ENCODE results near the gene DUSP15.

Gene DUSP15

GRCh38 chr20:31859266-31859997 is 10.9 kb downstream of the DUSP15 start:
- no peak for DNase-seq

DNA sequence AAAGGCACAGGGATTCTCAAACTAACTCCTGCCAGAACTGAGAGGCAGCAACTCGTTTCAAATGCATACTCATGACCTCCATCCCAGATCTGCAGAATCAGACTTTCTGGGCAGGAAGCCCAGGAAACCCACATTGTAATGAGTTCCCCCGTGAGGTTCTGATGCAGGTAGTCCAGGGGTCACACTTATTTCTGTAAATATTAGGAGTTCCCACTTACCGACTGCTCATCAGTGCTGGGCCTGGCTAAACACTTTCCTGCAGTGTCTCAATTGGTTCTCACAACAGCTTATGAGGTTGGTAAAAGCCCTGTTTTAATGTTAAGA is 11.6 kb downstream of the DUSP15 start:
- DNase-seq, result no peak

- DNase-seq, result no peak
Measured at GRCh38 chr20:31857861-31858759, 12.2 kb downstream of the DUSP15 start.

- DNase-seq, result no peak
Measured at GRCh38 chr20:31856516-31856915, 13.8 kb downstream of the DUSP15 start.

- DNase-seq, result no peak
Measured at GRCh38 chr20:31853481-31853880, 16.8 kb downstream of the DUSP15 start.

DNA sequence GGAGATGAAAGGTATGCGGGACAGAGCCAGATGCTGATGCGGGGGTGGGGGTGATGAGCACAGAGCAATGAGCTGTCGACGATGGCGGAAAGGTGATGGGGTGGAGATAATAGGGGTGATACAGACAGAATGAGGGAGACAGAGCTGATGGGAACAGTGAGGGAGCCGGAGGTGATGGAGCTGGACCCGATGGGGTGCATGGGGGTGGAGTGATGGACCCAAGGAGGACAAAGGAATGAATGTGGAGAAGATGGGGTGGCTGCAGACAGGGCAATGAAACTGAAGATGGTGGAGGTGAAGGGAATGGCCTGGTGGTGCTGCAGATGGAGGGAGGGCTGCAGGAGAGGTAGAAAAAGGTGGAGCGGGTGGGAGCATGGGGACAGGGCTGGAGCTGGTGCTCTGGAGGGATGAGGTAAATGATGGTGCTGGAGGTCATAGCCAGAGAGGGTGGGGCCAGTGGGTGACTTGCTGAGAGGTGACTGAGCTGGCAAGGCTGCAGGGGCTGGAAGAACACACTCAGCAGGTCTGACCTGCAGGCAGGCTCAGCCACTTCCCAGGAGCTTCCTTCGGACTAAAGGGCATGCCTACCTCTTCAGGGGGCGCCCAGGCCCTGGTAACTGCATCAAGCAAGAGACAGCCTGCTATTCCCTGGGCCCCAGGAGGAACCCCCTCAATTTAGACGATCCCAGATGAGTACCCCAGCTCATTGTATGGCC is 18.9 kb downstream of the DUSP15 start:
- DNase-seq, result no peak

DNA sequence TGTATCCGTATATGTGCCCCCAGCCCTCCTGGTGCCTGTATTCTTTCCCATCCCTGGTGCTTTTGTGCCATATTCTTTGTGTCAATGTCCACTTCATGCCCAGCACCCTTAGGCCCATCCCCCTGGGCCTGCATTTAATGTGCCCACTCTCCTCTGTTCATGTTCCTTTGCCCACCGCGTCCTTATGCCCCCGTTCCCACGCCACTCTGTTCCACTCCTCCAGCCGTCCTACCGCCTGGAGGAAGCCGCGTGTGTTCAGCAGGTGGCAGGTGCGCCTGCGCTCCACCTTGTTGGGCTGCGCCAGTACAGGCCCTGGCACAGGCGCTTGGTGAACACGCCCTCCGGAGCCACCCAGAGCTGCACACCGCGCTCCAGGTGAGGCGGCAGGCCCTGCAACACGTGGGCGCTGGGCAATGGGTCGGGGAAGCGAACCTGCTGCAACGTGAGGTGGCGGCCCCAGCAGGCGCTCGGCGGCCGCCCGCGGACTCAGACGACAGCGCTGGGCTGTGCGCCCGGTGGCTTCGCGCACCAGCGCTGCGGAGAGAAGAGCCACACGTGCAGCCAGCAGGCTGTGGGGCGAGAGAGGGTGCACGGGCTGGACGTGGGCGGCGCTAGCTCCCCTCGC is 20.9 kb downstream of the DUSP15 start:
- no peak for DNase-seq

GRCh38 chr20:31848088-31848999 is 22.0 kb downstream of the DUSP15 start:
- DNase-seq, result no peak

DNA sequence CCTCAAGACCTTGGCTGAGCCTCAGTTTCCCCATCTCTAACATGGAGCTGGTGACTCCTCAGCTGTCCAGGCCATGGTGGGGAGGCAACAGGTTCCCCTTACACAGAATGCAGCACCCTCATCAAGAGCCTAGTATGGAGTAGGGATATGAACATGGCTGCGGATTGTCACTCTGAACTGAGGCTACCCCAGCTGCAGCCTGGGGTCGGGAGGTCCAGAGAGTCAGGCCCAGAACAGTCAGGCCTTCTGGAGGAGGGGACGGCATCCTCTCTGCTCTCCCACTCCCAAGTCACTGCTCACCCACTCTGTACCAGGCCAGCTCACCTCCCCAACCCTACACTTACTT is 23.6 kb downstream of the DUSP15 start:
- no peak for DNase-seq

DNA sequence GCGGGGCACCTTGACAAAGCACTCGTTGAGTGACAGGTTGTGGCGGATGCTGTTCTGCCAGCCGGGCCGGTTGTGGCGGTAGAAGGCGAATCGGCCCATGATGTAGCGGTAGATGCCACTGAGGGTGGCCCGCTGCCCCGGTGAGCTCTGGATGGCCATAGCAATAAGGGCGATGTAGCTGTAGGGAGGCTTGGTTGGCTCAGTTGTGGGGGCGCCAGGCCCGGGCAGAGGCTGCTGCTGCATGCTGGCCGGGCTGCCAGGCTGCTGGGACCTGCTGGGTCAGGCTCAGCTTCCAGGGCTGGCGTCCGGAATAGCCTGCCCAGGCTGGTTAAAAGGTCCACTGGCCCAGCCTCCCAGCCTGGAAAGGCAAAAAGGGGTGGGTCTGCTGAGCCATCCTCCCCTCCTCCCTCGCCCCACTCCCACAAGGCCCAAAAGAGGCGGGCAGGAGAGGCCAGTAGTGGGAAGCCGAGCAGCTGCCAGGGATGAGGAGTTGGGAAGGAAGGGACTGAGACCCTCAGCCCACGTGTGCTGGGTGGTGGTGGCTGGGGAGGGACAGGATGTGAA is 24.9 kb downstream of the DUSP15 start, which contains the start of gene FOXS1:
Gene FOXS1 (minus strand): TSS at position 305 of the 564 bp plus-strand sequence. CDS start 62 bp downstream, at position 243.
- DNase-seq, result no peak

DNA sequence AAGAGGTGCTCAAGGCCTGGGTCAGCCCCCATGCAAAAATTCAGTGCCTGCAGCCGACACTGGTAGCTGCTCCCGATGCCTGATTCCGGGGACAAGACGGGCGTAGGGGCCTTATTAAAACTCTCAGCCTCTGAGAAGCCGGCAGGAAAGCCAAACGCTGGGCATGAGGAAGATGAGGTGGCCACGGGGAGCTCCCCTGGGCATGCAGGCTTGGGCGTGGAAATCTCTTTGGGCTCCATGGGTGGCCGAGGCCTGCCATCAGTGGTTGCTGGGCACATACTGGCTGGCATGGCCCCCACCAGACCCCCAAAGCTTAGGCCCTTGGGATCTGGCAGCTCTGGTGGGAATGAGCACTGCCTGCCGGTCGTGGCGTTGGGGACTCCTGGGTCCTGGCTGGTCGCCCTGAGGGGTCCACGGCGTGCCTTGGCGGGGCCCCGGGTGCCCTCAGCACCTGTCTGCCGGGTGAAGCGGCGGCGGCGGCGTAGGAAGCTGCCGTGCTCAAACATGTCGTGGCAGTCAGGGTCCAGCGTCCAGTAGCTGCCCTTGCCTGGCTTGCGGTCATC is 25.5 kb downstream of the DUSP15 start:
- no peak for DNase-seq

DNA sequence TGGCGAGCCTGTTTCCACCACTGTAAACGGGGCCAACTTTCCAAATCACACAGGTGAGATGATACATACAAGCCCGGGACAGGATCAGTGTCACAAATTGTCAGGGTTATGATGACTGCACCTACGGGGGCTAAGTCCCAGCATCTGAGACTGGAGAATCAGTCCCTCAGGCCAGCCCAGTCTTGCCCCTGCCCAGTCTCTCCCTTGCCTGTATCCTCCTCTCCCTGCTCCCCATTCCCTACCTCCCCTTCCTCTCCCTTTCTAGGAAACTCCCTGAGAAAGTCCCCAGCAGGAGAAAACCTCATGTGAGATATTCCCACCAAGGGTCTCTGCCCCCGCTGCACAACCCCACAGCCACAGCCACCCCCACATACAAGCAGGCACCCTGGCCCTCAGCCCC is 26.4 kb downstream of the DUSP15 start:
- DNase-seq, result no peak

DNA sequence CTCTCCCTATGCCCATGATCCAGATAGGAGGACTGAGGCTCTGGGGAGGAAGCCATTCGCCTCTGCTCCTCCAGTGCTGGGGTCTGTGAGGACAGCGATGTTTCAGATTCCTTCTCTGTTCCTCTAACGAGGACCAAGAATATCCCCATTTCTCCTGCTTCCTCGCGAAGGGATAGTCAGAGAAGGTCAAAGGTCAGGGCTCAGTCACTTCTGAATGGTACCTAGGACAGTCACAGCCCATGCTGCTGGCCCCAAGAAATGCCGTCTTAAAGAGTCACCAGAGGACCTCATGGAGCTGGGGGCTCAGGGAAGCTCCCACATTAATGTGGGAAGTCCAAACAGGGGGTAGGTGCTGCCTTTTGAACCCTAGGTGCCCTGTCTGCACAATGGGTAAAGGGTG is 27.0 kb downstream of the DUSP15 start:
- DNase-seq, result no peak

- DNase-seq, result no peak
Measured at GRCh38 chr20:31842471-31843157, 27.7 kb downstream of the DUSP15 start.

DNA sequence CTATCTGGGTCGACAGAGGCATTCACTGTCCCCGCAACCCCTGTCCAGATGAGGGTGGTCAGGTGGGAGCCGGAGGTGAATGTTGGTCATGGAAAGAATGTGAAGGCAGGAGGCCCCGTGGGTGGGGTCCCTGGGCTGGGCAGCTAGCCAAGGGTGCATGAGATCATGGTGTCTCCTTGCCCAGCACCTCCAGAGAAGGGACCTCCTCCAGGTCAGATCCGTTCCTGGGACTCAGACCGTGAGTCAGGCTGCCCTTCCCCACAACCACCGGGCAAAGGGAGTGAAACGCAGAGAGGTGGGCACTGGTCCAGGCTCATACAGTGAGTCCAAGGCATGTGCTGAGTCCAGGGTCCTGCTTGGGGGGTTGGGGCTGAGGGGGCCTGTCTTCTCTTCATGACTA is 28.4 kb downstream of the DUSP15 start:
- DNase-seq, result no peak

DNA sequence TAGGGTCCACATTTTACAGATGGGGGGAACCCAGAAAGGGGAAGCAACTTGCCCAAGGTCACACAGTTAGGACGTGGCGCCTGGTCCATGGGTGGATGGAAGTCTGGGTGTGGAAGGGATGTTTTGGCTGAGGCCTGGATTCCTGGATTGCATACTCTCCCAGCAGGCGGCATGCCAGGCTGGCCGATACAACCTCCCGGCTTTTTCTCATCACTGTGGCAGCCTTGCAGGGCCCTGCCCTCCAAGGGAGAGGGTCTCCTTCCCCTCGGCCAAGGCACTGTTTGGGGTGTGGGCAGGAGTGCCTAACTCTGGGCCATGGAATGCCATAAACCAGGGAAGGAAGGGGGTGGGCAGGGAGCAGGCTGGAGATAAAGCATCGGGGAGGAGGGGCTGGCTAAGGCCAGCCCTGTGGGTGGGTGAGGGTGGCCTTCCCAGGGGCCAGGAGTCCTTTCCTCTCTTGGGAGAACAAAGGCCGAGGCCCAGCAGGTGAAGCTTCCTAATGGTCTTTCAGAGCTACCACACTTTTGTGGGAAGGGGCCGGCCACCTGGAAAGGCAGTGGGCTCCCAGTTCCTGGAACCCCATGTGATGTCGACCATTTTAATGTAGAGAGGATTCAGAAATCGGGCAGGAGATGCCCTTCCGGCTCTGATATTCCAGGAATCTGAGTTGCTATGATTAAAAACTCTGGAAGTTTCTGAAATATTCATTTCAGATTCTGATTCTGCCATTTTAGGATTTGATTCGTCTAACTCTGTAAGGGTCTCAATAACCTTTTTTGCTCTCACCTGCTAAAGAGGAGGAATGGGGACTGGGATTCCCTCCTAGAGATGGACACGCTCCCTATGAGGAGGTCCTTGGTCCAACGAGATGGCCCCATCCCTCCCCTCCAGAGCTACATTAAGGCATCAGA is 29.2 kb downstream of the DUSP15 start:
- no peak for DNase-seq

GRCh38 chr20:31839782-31840487 is 30.4 kb downstream of the DUSP15 start:
- no peak for DNase-seq

- no peak for DNase-seq
Measured at GRCh38 chr20:31838646-31839292, 31.6 kb downstream of the DUSP15 start.
